Nephron progenitor cell (in vitro differentiated cells): ENCODE results near the gene MAPK9.

Experiments
- DNase-seq: peaks from one replicate; pipeline ENCODE4 v3.0.0; 2021
- H3K27ac Mint-ChIP-seq: 2 replicates; pipeline ENCODE4 v1.8.0; 2021; ENCODE audit warnings: mild to moderate bottlenecking, moderate library complexity, mixed read lengths
- H3K27me3 Mint-ChIP-seq: 2 replicates; pipeline ENCODE4 v1.8.0; 2021; ENCODE audit warnings: mild to moderate bottlenecking, low read depth, mixed read lengths; ENCODE audit not compliant: poor library complexity
- H3K36me3 Mint-ChIP-seq: 2 replicates; pipeline ENCODE4 v1.8.0; 2021; ENCODE audit warnings: low read depth, mixed read lengths
- H3K4me1 Mint-ChIP-seq: 2 replicates; pipeline ENCODE4 v1.8.0; 2021; ENCODE audit warnings: mixed read lengths
- H3K4me3 Mint-ChIP-seq: 2 replicates; pipeline ENCODE4 v1.8.0; 2021; ENCODE audit warnings: mild to moderate bottlenecking, moderate library complexity, mixed read lengths
- H3K9me3 Mint-ChIP-seq: 2 replicates; pipeline ENCODE4 v1.8.0; 2021; ENCODE audit warnings: mild to moderate bottlenecking, moderate library complexity, mixed read lengths
- TF ChIP-seq, protein P1 (sequence below): fragments of 200-600 bp; sonication (generic); IDR thresholded peaks from 2 replicates; pipeline ENCODE4 v1.5.0; 2021; ENCODE audit warnings: antibody characterized with exemption

Gene MAPK9

DNA sequence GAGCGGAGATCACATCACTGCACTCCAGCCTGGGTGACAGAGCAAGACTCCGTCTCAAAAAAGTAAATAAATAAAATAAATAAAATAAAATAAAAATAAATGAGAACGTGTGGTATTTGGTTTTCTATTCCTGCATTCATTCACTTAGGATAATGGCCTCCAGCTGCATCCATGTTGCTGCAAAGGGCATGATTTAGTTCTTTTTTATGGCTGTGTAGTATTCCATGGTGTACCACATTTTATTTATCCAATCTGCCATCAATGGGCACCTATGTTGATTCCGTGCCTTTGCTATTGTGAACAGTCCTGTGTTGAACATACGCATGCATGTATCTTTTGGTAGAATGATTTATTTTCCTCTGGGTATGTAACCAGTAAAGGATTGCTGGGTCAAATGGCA lies 74.1 kb downstream of the MAPK9 start:
- Mint-ChIP-seq H3K27ac (no peak overlapping the region), H3K4me1 (no peaks in the 10 kb centered on the region), H3K36me3 (peaks cover 9% of the 10 kb centered on the region), H3K9me3 (peaks cover 61% of the 10 kb centered on the region), H3K4me3 (no peak overlapping the region), H3K27me3 (peaks cover 12% of the 10 kb centered on the region)
- TF ChIP-seq, protein P1, sequence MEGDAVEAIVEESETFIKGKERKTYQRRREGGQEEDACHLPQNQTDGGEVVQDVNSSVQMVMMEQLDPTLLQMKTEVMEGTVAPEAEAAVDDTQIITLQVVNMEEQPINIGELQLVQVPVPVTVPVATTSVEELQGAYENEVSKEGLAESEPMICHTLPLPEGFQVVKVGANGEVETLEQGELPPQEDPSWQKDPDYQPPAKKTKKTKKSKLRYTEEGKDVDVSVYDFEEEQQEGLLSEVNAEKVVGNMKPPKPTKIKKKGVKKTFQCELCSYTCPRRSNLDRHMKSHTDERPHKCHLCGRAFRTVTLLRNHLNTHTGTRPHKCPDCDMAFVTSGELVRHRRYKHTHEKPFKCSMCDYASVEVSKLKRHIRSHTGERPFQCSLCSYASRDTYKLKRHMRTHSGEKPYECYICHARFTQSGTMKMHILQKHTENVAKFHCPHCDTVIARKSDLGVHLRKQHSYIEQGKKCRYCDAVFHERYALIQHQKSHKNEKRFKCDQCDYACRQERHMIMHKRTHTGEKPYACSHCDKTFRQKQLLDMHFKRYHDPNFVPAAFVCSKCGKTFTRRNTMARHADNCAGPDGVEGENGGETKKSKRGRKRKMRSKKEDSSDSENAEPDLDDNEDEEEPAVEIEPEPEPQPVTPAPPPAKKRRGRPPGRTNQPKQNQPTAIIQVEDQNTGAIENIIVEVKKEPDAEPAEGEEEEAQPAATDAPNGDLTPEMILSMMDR: no peak
- DNase-seq: no peak

DNA sequence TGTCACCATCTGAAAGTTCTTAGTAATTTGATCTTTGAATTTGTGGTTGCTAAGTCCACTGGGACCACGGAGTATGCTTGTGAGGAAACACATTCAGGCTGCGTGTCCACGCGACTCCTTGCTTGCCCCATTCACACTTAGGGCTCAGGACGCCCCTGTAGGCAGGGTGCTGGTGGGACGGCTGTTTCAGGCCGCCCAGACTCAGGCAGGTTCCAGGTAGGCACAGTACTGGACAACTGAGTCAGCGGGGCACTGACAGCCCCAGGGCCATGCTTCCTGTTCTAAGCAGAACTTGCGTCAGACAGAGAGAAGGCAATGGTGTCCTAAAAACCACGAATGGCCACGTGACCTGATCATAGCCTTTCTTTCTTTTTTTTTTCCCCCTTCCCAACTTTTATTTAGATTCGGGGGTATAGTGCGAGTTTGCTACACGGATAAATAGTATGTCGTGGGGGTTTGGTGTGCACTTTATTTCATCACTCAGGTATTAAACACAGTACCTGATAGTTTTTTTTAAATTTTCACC lies 75.2 kb downstream of the MAPK9 start:
- H3K4me1 Mint-ChIP-seq: no peaks in the 10 kb centered on the region
- H3K27ac Mint-ChIP-seq: no peak overlapping the region

DNA sequence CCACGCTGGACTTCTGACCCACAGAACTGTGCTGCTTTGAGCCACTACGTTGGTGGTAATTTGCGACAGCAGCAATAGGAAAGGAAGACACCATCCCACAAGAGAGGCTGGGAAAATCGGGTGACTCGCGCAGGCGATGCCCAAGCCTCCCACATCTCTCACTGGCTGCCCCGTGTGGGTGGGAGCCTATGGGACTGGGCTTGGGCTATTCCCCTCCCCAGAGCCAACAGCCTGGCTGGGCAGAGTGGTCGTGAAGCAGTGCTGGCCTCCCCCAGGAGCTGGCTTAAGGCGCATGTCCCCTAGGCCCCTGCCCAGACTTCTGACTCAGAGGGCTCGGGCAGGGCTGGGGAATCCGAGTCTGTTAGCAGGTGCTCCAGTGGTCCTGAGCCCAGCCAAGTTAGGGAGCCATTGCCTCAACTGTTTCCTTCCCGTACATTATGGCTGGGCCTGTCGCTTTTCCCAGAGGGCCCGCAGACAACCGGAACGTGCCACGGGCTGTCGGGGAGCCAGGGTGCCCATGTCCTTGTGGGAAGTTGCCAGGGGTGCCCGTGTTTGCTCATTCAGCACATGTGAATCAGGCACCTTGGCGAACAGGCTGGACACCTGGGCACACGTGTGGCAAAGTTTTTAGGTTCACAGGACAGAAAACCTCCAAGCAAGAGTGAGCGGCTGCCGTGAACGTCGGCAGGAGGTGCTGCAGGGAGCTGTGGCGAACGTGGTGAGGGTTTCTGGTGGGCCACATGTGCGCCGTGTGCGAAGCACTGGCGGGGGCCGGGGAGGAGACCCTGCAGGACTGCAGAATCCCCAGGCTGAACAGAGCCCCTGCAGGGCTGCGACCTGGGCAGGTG lies 75.9 kb downstream of the MAPK9 start:
- H3K27ac Mint-ChIP-seq: no peak overlapping the region
- H3K4me3 Mint-ChIP-seq: no peak overlapping the region
- no peaks in the 10 kb centered on the region for H3K36me3 Mint-ChIP-seq
- peaks cover 48% of the 10 kb centered on the region for H3K9me3 Mint-ChIP-seq
- no peak for DNase-seq
- no peaks in the 10 kb centered on the region for H3K4me1 Mint-ChIP-seq
- TF ChIP-seq, protein P1: no peak
- H3K27me3 Mint-ChIP-seq: peaks cover 11% of the 10 kb centered on the region

More for the DNA sequence above, 75.2 kb downstream of the MAPK9 start:
- H3K9me3 Mint-ChIP-seq: peaks cover 50% of the 10 kb centered on the region
- H3K36me3 Mint-ChIP-seq: no peaks in the 10 kb centered on the region
- TF ChIP-seq, protein P1: no peak
- H3K4me3 Mint-ChIP-seq: no peak overlapping the region
- H3K27me3 Mint-ChIP-seq: peaks cover 12% of the 10 kb centered on the region
- no peak for DNase-seq

DNA sequence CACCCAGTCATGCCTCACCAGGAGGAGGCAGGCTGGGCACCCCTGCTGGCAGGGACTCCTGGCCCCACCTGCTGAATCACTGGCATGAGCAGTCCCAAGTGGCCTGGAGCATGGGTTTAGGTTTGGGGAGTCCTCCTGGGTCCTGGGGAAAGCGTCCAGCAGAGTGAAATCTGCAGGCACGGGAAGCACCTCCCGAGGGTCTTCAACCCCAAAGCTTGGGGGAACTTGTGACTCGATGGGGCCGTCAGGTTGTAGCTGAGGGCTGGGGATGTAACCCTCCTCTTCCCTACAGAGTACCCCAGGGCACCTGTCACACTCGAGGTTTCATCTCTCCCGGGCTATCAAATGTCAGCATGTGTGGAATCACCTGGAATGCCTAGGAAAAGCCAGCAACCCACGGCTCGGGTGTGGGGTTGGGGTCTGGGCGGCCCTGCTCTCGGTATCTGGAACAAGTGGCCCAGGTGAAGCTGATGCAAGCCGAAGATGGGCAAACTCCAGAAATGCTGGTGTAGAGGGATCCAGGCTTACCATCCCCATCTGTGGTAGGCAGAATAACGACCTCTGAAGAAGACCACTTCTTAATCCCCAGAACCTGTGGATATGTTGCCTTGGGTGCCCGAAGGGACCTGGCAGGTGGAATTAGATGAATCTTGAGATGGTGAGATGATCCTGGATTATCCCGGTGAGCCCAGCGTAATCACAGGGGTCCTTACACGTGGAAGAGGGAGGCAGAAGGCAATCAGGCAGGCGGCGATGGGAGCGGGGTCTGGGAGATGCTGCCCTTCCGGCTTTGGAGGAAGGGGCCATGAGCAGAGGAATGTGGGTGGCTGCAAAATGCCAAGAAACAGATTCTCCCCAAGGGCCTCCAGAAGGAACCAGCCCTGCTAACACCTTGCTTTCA lies 76.8 kb downstream of the MAPK9 start:
- no peak overlapping the region for H3K27ac Mint-ChIP-seq
- no peak for DNase-seq
- TF ChIP-seq, protein P1: no peak
- H3K9me3 Mint-ChIP-seq: peaks cover 40% of the 10 kb centered on the region
- no peak overlapping the region for H3K4me3 Mint-ChIP-seq
- peaks cover 4% of the 10 kb centered on the region for H3K4me1 Mint-ChIP-seq
- no peaks in the 10 kb centered on the region for H3K36me3 Mint-ChIP-seq
- peaks cover 17% of the 10 kb centered on the region for H3K27me3 Mint-ChIP-seq

DNA sequence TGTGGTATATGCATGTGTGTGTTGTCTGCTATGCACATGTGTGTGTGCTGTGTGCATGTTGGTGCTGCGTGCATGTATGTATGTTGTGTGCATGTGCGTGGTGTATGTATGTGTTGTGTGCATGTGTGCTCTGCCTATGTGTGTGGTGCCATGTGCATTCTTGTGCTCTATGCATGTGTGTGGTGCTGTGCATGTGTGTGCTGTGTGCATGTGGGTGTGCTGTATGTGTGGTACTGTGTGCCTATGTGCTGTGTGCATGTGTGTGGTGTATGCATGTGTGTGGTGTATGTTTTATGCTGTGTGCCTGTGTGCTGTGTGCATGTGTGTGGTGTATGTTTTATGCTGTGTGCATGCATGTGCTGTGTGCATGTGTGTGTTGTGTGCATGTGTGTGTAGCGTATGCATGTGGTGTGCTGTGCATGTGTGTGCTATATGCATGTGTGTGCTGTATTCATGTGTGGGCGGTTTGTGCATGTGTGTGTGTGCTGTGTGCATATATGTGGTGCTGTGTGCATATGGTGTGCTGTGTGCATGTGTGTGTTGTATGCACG lies 78.2 kb downstream of the MAPK9 start:
- H3K27ac Mint-ChIP-seq: no peak overlapping the region
- H3K4me1 Mint-ChIP-seq: peaks cover 4% of the 10 kb centered on the region
- no peak for DNase-seq
- peaks cover 16% of the 10 kb centered on the region for H3K27me3 Mint-ChIP-seq
- peaks cover 26% of the 10 kb centered on the region for H3K9me3 Mint-ChIP-seq
- TF ChIP-seq, protein P1: no peak
- H3K4me3 Mint-ChIP-seq: no peak overlapping the region
- no peaks in the 10 kb centered on the region for H3K36me3 Mint-ChIP-seq
